ENCODE measurements around the gene OSBPL3. TPM values are rescaled to one million over a fixed set of nuclear protein-coding genes. Genes with fewer than 3 reads are reported as not detected.
"Not testable (repeated sequence)": the region's sequence is repeated elsewhere in the genome, so short reads cannot be mapped to it uniquely, and the experiment has no call there.

The OSBPL3 gene
- total and polyA plus RNA-seq, 2 donors (not counting 1 experiment from before 2014, with no cell fraction given), result 13.5 to 67.6 TPM

- no peak overlapping the region for H3K4me2 ChIP-seq (replicated peaks; ENCODE audit: low read depth, low read length, poor library complexity, severe bottlenecking)
- no peak overlapping the region for H3K4me3 Mint-ChIP-seq
- peaks cover 37% of the 10 kb centered on the region for H3K27me3 Mint-ChIP-seq
- ChIA-PET POLR2A (no interaction called here), CTCF (interaction anchor here (1.0 kb wide), 1 partner anchor 68 kb away, joined by 3 read pairs; no protein-coding TSS in a partner anchor)
- no peaks in the 10 kb centered on the region for H3K4me1 Mint-ChIP-seq
- DNase-seq, result no peak
- no peaks in the 10 kb centered on the region for H3K9me3 Mint-ChIP-seq (ENCODE audit: insufficient read depth)
- no peak overlapping the region for H3K9ac ChIP-seq (ENCODE audit: low read length)
- intact Hi-C loops (cut with micrococcal nuclease), result no loop called here
- no peak for TF ChIP-seq EZH2 (IDR thresholded peaks at IDR 0.05; ENCODE audit: borderline replicate concordance, insufficient read depth, low read depth, low read length, poor library complexity, severe bottlenecking)
- no peak for TF ChIP-seq CTCF (IDR thresholded peaks at IDR 0.05)
- no peaks in the 10 kb centered on the region for H4K20me1 ChIP-seq (ENCODE audit: control insufficient read depth, insufficient read depth, low read length, poor library complexity, severe bottlenecking)
- H3K4me3 ChIP-seq (ENCODE audit: control extremely low read depth in 1 of 5, extremely low read depth in 1 of 5, insufficient read depth in 1 of 5, low read depth in 2 of 5, low read length in 4 of 5), result no peak overlapping the region
- no peak overlapping the region for H3K27ac Mint-ChIP-seq
- no peak overlapping the region for H3K27ac ChIP-seq (ENCODE audit: low read length in 2 of 2)
- ATAC-seq (ENCODE audit: low read depth), result no peak
- H3K9me3 ChIP-seq (ENCODE audit: control extremely low read depth in 1 of 3, control insufficient read depth in 2 of 3, insufficient read depth in 1 of 3, low read length in 2 of 3), result no peaks in the 10 kb centered on the region
- H2AFZ ChIP-seq (ENCODE audit: insufficient read depth, low read depth, low read length, poor library complexity, severe bottlenecking), result no peak overlapping the region
- no peaks in the 10 kb centered on the region for H3K36me3 ChIP-seq (replicated peaks in 1 of 2; ENCODE audit: control extremely low read depth in 1 of 2, control insufficient read depth in 1 of 2, extremely low read depth in 1 of 2, insufficient read depth in 2 of 2, low read length in 1 of 2)
- no peaks in the 10 kb centered on the region for H3K79me2 ChIP-seq (ENCODE audit: control insufficient read depth, insufficient read depth, low read length)
- H3K27me3 ChIP-seq (replicated peaks in 1 of 4; ENCODE audit: control extremely low read depth in 1 of 4, control insufficient read depth in 3 of 4, insufficient read depth in 4 of 4, low read length in 3 of 4), result peaks cover 0 to 3% (median 0%) of the 10 kb centered on the region in 4 experiments
- H3K4me1 ChIP-seq (ENCODE audit: control insufficient read depth in 2 of 2, insufficient read depth in 2 of 2, low read length in 2 of 2), result no peaks in the 10 kb centered on the region
Observed at GRCh38 chr7:25025218-25025671, 45.3 kb upstream of the OSBPL3 start.

- H3K4me2 ChIP-seq (replicated peaks; ENCODE audit: low read depth, low read length, poor library complexity, severe bottlenecking), result no peak overlapping the region
- TF ChIP-seq EZH2 (IDR thresholded peaks at IDR 0.05; ENCODE audit: borderline replicate concordance, insufficient read depth, low read depth, low read length, poor library complexity, severe bottlenecking) (no peak), CTCF (IDR thresholded peaks at IDR 0.05) (no peak)
- Mint-ChIP-seq H3K4me1 (no peaks in the 10 kb centered on the region), H3K27me3 (peaks cover 37% of the 10 kb centered on the region), H3K27ac (no peak overlapping the region), H3K9me3 (ENCODE audit: insufficient read depth) (no peaks in the 10 kb centered on the region), H3K4me3 (no peak overlapping the region)
- ATAC-seq (ENCODE audit: low read depth), result no peak
- H2AFZ ChIP-seq (ENCODE audit: insufficient read depth, low read depth, low read length, poor library complexity, severe bottlenecking), result no peak overlapping the region
- DNase-seq, result no peak
- no peaks in the 10 kb centered on the region for H3K9me3 ChIP-seq (ENCODE audit: control extremely low read depth in 1 of 3, control insufficient read depth in 2 of 3, insufficient read depth in 1 of 3, low read length in 2 of 3)
- no peaks in the 10 kb centered on the region for H3K79me2 ChIP-seq (ENCODE audit: control insufficient read depth, insufficient read depth, low read length)
- WGBS (ENCODE audit: insufficient coverage), result no CpG with 5 or more reads among the region's 2 CpGs
- H3K4me1 ChIP-seq (ENCODE audit: control insufficient read depth in 2 of 2, insufficient read depth in 2 of 2, low read length in 2 of 2), result no peaks in the 10 kb centered on the region
- POLR2A ChIA-PET, result no interaction called here
- H3K36me3 ChIP-seq (replicated peaks in 1 of 2; ENCODE audit: control extremely low read depth in 1 of 2, control insufficient read depth in 1 of 2, extremely low read depth in 1 of 2, insufficient read depth in 2 of 2, low read length in 1 of 2), result no peaks in the 10 kb centered on the region
- intact Hi-C loops (cut with micrococcal nuclease), result no loop called here
- no peak overlapping the region for H3K4me3 ChIP-seq (ENCODE audit: control extremely low read depth in 1 of 5, extremely low read depth in 1 of 5, insufficient read depth in 1 of 5, low read depth in 2 of 5, low read length in 4 of 5)
- no peak overlapping the region for H3K9ac ChIP-seq (ENCODE audit: low read length)
- peaks cover 0 to 3% (median 0%) of the 10 kb centered on the region in 4 experiments for H3K27me3 ChIP-seq (replicated peaks in 1 of 4; ENCODE audit: control extremely low read depth in 1 of 4, control insufficient read depth in 3 of 4, insufficient read depth in 4 of 4, low read length in 3 of 4)
- no peak overlapping the region for H3K27ac ChIP-seq (ENCODE audit: low read length in 2 of 2)
- H4K20me1 ChIP-seq (ENCODE audit: control insufficient read depth, insufficient read depth, low read length, poor library complexity, severe bottlenecking), result no peaks in the 10 kb centered on the region
- CTCF ChIA-PET, result no interaction called here
Observed at GRCh38 chr7:25024066-25024465, 44.1 kb upstream of the OSBPL3 start.

GRCh38 chr7:25017671-25018070, 37.7 kb upstream of the OSBPL3 start:
- H3K9me3 ChIP-seq (ENCODE audit: control extremely low read depth in 1 of 3, control insufficient read depth in 2 of 3, insufficient read depth in 1 of 3, low read length in 2 of 3); intact Hi-C loops (cut with micrococcal nuclease); H3K27me3 Mint-ChIP-seq; H2AFZ ChIP-seq (ENCODE audit: insufficient read depth, low read depth, low read length, poor library complexity, severe bottlenecking); H3K27ac Mint-ChIP-seq; ATAC-seq (ENCODE audit: low read depth); H3K4me3 ChIP-seq (ENCODE audit: control extremely low read depth in 1 of 5, extremely low read depth in 1 of 5, insufficient read depth in 1 of 5, low read depth in 2 of 5, low read length in 4 of 5); H3K9ac ChIP-seq (ENCODE audit: low read length); H3K27me3 ChIP-seq (replicated peaks in 1 of 4; ENCODE audit: control extremely low read depth in 1 of 4, control insufficient read depth in 3 of 4, insufficient read depth in 4 of 4, low read length in 3 of 4); DNase-seq; H3K36me3 ChIP-seq (replicated peaks in 1 of 2; ENCODE audit: control extremely low read depth in 1 of 2, control insufficient read depth in 1 of 2, extremely low read depth in 1 of 2, insufficient read depth in 2 of 2, low read length in 1 of 2); H3K27ac ChIP-seq (ENCODE audit: low read length in 2 of 2); H3K4me3 Mint-ChIP-seq; POLR2A ChIA-PET; H3K4me1 Mint-ChIP-seq; H3K4me1 ChIP-seq (ENCODE audit: control insufficient read depth in 2 of 2, insufficient read depth in 2 of 2, low read length in 2 of 2); H3K79me2 ChIP-seq (ENCODE audit: control insufficient read depth, insufficient read depth, low read length); H4K20me1 ChIP-seq (ENCODE audit: control insufficient read depth, insufficient read depth, low read length, poor library complexity, severe bottlenecking); H3K9me3 Mint-ChIP-seq (ENCODE audit: insufficient read depth); H3K4me2 ChIP-seq (replicated peaks; ENCODE audit: low read depth, low read length, poor library complexity, severe bottlenecking): not testable (repeated sequence)
- CTCF ChIA-PET, result interaction anchor here (1.1 to 2.0 kb wide), 3 partner anchors 14 to 205 kb away, joined by 3 to 6 read pairs (median 4); no protein-coding TSS in a partner anchor
- no CpG with 5 or more reads among the region's 30 CpGs for WGBS (ENCODE audit: insufficient coverage)

Measured in B cell (primary cell).